Lower leg skin (tissue), 4 donors: Measurements from ENCODE around the gene SSTR1. TPM values are rescaled to one million over a fixed set of nuclear protein-coding genes. Genes with fewer than 3 reads are reported as not detected.

Experiments used
- DNase-seq, 2 donors: peaks; one replicate each; pipeline ENCODE4 v3.0.0-alpha.2; 2019; ENCODE audit warnings: low spot score in 2 of 2
- H3K4me3 ChIP-seq: fragments of 200-600 bp; sonication (generic); 2 replicates; pipeline ENCODE4 v1.5.1; 2017; ENCODE audit warnings: mild to moderate bottlenecking, low read depth; ENCODE audit not compliant: poor library complexity, severe bottlenecking
- CTCF ChIP-seq, 3 donors: fragments of 450-650 bp; IDR thresholded peaks; one replicate each; pipeline ENCODE4 v1.5.1; 2016; ENCODE audit warnings: antibody characterized with exemption in 3 of 3, mild to moderate bottlenecking in 3 of 3, moderate library complexity in 2 of 3
- POLR2A ChIP-seq, 2 donors: fragments of 450-650 bp; IDR thresholded peaks; one replicate each; pipeline ENCODE4 v1.6.1; 2016 to 2017; ENCODE audit warnings: antibody characterized with exemption in 2 of 2, mild to moderate bottlenecking in 1 of 2, moderate library complexity in 1 of 2
- WGBS, 2 donors: methylation state at CpG; one replicate each; pipeline ENCODE4 v1.1.5; 2018; 5-methylcytosine and 5-hydroxymethylcytosine counted together
- intact Hi-C: fragments of 100-400 bp; cut with DNase I; formaldehyde crosslinking; loops from one replicate; pipeline ENCODE4 v1.15.0; 2023; ENCODE audit warnings: low total_unique reads
- total RNA-seq, 4 donors: library from RNA; depleted of rRNA; stranded (reverse); fragments of >200 nt; gene quantifications; one replicate each; pipeline ENCODE4 v1.1.0, GENCODE V29; 2016

The SSTR1 gene
- total RNA-seq, 4 donors from 2014 or later, result 0.07 to 1.2 (median 0.49) TPM

- no peak overlapping the region for H3K4me3 ChIP-seq
- WGBS, 2 donors, result 64 to 68% methylated on average over 5 of the region's 5 CpGs
- TF ChIP-seq POLR2A (IDR thresholded peaks at IDR 0.05) (no peak), CTCF (IDR thresholded peaks at IDR 0.05) (no peak)
- DNase-seq, result no peak
- intact Hi-C loops, result no loop called here
Measured at GRCh38 chr14:38233218-38233617, 25.5 kb downstream of the SSTR1 start.

- DNase-seq, result no peak
- intact Hi-C loops, result no loop called here
- 94 to 100% methylated on average over 1 of the region's 1 CpG for WGBS, 2 donors
- H3K4me3 ChIP-seq, result no peak overlapping the region
- TF ChIP-seq CTCF (IDR thresholded peaks at IDR 0.05), result no peak
- no peak for TF ChIP-seq POLR2A (IDR thresholded peaks at IDR 0.05)
Measured at GRCh38 chr14:38238332-38238731, 30.6 kb downstream of the SSTR1 start.

DNA sequence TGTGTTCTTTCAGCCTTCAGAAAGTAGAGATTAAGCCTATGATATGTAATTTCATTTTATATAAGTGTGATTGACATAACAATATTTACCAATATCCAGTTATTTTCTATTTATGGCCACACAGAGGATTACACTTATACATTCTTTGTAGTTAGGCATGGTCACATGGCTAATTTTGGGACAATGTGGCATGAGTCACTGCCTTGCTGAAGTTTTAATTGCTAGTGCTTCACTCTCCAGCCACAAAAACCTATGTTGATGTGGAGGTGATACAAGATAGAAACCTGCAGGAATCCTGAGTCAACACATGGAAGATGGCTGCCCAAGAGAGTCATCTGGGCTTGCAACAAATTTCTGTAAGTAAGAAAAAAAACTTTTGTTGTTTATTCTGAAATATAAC, 31.2 kb downstream of the SSTR1 start:
- no peak overlapping the region for H3K4me3 ChIP-seq
- intact Hi-C loops, result no loop called here
- no peak for DNase-seq
- no peak for TF ChIP-seq POLR2A (IDR thresholded peaks at IDR 0.05)

DNA sequence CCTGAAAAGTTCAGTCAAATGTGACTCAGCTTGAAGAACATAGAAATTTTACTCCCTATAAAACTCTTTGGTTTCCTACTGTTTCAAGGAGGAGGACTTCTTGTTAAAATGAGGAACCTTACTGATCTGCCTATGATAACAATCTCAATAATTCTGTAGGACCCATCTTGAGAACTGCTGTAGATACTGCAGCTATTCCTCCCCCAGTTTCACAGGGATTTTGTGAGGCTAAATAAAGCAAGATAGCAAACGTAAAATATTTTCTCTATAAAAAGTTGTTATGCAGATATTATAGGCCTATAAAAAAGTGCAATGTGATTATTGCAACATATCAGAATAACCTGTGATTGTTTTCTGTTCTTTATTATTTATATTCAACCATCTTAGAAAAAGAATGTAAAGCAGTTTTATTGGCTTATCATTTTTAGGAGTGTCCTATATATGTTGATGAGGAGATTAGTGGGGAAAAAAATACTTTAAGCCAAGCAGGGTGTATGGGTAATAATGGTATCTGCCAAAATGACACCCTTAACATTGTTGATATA, 36.1 kb downstream of the SSTR1 start:
- no peak for DNase-seq
- no peak for TF ChIP-seq POLR2A (IDR thresholded peaks at IDR 0.05)
- no peak for TF ChIP-seq CTCF (IDR thresholded peaks at IDR 0.05)
- no peak overlapping the region for H3K4me3 ChIP-seq
- intact Hi-C loops, result loop anchor here (5.0 kb wide), 1 partner anchor 311 kb away; no protein-coding TSS in a partner anchor
- 58 to 60% methylated on average over 1 of the region's 1 CpG for WGBS, 2 donors

DNA sequence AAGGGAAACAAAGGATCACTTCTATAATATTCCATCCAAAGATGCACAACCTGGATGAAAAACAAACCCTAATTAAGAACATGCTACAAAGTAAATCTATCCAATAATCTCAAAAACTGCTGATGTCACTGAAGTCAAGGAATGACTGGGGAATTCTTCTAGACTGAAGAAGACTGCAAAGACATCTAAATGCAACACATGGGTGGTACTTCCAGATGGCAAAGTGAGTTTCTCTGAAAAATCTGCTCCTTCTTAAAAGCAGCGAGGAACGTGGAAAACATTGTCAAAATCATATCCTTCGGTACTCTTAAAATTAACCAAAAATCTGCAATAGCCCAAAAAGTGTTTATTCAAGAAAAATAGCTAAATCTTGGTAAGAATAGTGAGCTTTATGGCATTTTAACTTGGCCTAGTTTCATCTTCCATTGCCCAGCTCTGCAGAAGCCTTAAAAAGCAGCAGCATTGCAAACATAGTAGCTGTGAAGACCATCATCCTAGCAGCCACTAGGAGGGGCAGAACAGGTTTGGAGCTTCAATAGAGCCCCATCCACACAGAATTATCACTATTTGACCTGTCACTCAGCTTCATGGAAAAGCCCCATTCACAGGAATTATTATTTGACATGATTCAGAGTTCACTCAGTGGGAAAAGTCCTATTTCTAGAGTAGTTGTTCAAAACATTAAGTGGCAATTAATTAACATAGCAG, 40.8 kb downstream of the SSTR1 start:
- intact Hi-C loops, result no loop called here
- no peak overlapping the region for H3K4me3 ChIP-seq
- TF ChIP-seq CTCF (IDR thresholded peaks at IDR 0.05), result no peak
- no peak for TF ChIP-seq POLR2A (IDR thresholded peaks at IDR 0.05)
- 86 to 90% methylated on average over 3 of the region's 3 CpGs for WGBS, 2 donors
- no peak for DNase-seq

DNA sequence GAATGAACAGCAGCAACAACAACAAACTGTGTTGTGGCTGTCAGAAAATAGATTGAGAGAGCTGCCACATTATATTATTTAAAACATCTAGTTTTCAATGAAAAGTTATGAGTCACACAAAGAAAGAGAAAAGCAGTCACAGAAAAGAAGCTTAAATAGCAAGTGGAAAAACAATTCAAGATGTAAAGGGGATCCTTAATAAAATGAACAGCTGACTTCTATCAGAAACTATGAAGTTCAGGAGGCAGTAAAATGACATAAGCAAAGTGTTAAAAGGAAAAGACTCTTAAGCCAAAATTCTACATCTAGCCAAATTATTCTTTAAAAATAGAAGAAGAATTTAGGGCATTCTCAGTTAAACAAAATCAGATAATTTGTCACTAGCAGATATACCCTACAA, 42.6 kb downstream of the SSTR1 start:
- intact Hi-C loops, result no loop called here
- H3K4me3 ChIP-seq, result no peak overlapping the region

More for the DNA sequence above, 42.6 kb downstream of the SSTR1 start:
- TF ChIP-seq CTCF (IDR thresholded peaks at IDR 0.05), result no peak
- TF ChIP-seq POLR2A (IDR thresholded peaks at IDR 0.05), result no peak
- no peak for DNase-seq
